Ishikawa (cell line): ENCODE results near the gene KCNN3.

ENCODE experiments used
- CEBPB ChIP-seq: IDR thresholded peaks from 2 replicates; pipeline ENCODE4 v1.6.1; 2012
- EGR1 ChIP-seq: IDR thresholded peaks from 2 replicates; pipeline ENCODE4 v1.6.1; 2012
- EP300 ChIP-seq: IDR thresholded peaks from 2 replicates; pipeline ENCODE4 v1.6.1; 2012; ENCODE audit warnings: borderline replicate concordance
- RAD21 ChIP-seq: IDR thresholded peaks from 2 replicates; pipeline ENCODE4 v1.6.1; 2012; ENCODE audit warnings: low read depth
- REST ChIP-seq: IDR thresholded peaks from 2 replicates; pipeline ENCODE4 v1.6.1; 2012; ENCODE audit warnings: low read depth, mild to moderate bottlenecking
- TEAD4 ChIP-seq: IDR thresholded peaks from 2 replicates; pipeline ENCODE4 v1.6.1; 2012
- ZBTB7A ChIP-seq: IDR thresholded peaks from 2 replicates; pipeline ENCODE4 v1.6.1; 2012; ENCODE audit warnings: low read depth
- TF ChIP-seq, protein P1 (sequence below): IDR thresholded peaks from 2 replicates; pipeline ENCODE4 v1.6.1; 2012
- TF ChIP-seq, protein P2 (sequence below): IDR thresholded peaks from 2 replicates; pipeline ENCODE4 v1.6.1; 2012

GRCh38 chr1:154802336-154802969 is 67.6 kb downstream of the KCNN3 start:
- TF ChIP-seq EP300 (no peak), EGR1 (no peak), RAD21 (no peak), CEBPB (no peak), TEAD4 (no peak), ZBTB7A (no peak), REST (no peak)
- TF ChIP-seq, protein P1, sequence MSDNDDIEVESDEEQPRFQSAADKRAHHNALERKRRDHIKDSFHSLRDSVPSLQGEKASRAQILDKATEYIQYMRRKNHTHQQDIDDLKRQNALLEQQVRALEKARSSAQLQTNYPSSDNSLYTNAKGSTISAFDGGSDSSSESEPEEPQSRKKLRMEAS = no peak
- TF ChIP-seq, protein P2, sequence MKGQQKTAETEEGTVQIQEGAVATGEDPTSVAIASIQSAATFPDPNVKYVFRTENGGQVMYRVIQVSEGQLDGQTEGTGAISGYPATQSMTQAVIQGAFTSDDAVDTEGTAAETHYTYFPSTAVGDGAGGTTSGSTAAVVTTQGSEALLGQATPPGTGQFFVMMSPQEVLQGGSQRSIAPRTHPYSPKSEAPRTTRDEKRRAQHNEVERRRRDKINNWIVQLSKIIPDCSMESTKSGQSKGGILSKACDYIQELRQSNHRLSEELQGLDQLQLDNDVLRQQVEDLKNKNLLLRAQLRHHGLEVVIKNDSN = no peak
